ENCODE data around the gene MEGF6. TPM values are rescaled to one million over a fixed set of nuclear protein-coding genes. Genes with fewer than 3 reads are reported as not detected.

Gene MEGF6
- total and polyA plus RNA-seq, 2 donors (not counting 1 experiment from before 2014, with no cell fraction given), result 43.2 to 77.3 TPM

DNA sequence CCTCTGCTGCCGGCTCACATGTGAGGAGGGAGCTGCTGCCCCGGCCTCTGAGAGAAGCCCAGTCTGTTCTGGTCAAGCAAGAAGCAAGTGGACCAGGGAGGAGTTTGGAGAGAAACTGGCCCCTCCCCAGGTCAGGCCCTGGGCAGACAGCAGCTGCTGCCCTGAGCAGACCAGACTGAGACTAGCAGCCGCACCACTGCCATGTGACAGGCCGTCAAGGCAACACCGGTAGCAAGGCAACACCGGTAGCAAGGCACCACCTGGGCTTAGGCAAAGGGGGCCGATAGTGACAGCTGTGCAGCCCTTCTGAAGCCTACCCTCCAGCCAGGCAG lies 106.5 kb downstream of the MEGF6 start:
- intact Hi-C loops (cut with micrococcal nuclease), result no loop called here
- H3K36me3 ChIP-seq (replicated peaks in 1 of 2; ENCODE audit: control extremely low read depth in 1 of 2, control insufficient read depth in 1 of 2, extremely low read depth in 1 of 2, insufficient read depth in 2 of 2, low read length in 1 of 2), result no peaks in the 10 kb centered on the region
- H3K4me1 ChIP-seq (ENCODE audit: control insufficient read depth in 2 of 2, insufficient read depth in 2 of 2, low read length in 2 of 2), result no peaks in the 10 kb centered on the region
- Mint-ChIP-seq H3K4me3 (no peak overlapping the region), H3K4me1 (no peaks in the 10 kb centered on the region), H3K27ac (no peak overlapping the region), H3K9me3 (ENCODE audit: insufficient read depth) (no peaks in the 10 kb centered on the region), H3K27me3 (no peaks in the 10 kb centered on the region)
- no peaks in the 10 kb centered on the region for H3K27me3 ChIP-seq (replicated peaks in 1 of 4; ENCODE audit: control extremely low read depth in 1 of 4, control insufficient read depth in 3 of 4, insufficient read depth in 4 of 4, low read length in 3 of 4)
- no peak for DNase-seq
- ChIA-PET POLR2A (no interaction called here), CTCF (no interaction called here)
- H2AFZ ChIP-seq (ENCODE audit: insufficient read depth, low read depth, low read length, poor library complexity, severe bottlenecking), result no peak overlapping the region
- H4K20me1 ChIP-seq (ENCODE audit: control insufficient read depth, insufficient read depth, low read length, poor library complexity, severe bottlenecking), result peaks cover 6% of the 10 kb centered on the region
- ATAC-seq (ENCODE audit: low read depth), result no peak
- no peak overlapping the region for H3K27ac ChIP-seq (ENCODE audit: low read length in 2 of 2)
- no peak overlapping the region for H3K4me2 ChIP-seq (replicated peaks; ENCODE audit: low read depth, low read length, poor library complexity, severe bottlenecking)
- no peaks in the 10 kb centered on the region for H3K79me2 ChIP-seq (ENCODE audit: control insufficient read depth, insufficient read depth, low read length)
- WGBS (ENCODE audit: insufficient coverage), result 91% methylated on average over 7 of the region's 7 CpGs
- no peak overlapping the region for H3K9ac ChIP-seq (ENCODE audit: low read length)
- no peak overlapping the region for H3K4me3 ChIP-seq (ENCODE audit: control extremely low read depth in 1 of 5, extremely low read depth in 1 of 5, insufficient read depth in 1 of 5, low read depth in 2 of 5, low read length in 4 of 5)
- TF ChIP-seq, protein P1, sequence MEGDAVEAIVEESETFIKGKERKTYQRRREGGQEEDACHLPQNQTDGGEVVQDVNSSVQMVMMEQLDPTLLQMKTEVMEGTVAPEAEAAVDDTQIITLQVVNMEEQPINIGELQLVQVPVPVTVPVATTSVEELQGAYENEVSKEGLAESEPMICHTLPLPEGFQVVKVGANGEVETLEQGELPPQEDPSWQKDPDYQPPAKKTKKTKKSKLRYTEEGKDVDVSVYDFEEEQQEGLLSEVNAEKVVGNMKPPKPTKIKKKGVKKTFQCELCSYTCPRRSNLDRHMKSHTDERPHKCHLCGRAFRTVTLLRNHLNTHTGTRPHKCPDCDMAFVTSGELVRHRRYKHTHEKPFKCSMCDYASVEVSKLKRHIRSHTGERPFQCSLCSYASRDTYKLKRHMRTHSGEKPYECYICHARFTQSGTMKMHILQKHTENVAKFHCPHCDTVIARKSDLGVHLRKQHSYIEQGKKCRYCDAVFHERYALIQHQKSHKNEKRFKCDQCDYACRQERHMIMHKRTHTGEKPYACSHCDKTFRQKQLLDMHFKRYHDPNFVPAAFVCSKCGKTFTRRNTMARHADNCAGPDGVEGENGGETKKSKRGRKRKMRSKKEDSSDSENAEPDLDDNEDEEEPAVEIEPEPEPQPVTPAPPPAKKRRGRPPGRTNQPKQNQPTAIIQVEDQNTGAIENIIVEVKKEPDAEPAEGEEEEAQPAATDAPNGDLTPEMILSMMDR (IDR thresholded peaks at IDR 0.05), result no peak
- no peak for TF ChIP-seq EZH2 (IDR thresholded peaks at IDR 0.05; ENCODE audit: borderline replicate concordance, insufficient read depth, low read depth, low read length, poor library complexity, severe bottlenecking)
- H3K9me3 ChIP-seq (ENCODE audit: control extremely low read depth in 1 of 3, control insufficient read depth in 2 of 3, insufficient read depth in 1 of 3, low read length in 2 of 3), result peaks cover 0 to 6% (median 0%) of the 10 kb centered on the region in 3 donors

DNA sequence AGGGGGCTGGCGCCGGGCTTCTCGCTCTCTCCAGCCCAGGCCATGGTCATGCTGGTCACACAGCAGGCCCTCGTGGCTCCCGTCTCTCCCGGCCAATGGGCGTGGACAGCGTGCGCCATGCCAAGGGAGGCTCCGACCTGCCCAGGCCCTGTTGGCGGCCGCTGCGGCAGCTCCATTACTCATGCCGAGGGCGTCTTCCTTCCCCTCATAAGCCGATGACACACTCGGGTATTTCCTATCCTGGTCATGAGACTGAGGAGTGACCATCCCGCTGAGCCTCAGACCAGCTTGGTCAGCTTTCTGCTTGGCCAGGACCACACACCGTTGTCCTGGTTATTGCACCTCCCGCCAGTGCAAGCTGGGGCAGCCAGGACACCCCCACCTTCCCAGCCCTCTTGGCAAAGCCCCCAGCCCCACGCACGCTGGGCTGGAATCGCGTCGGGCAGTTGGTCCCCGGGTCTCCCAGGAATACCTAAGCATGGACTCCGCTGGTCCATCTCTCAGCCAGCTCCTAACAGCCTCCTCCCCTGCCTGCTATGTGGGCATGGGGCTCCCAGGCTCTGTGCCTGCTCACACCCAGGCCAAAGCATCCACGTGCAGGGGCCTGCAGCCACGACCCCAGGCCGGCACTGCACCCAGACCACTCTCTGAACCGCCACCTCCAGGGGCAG lies 107.0 kb downstream of the MEGF6 start:
- no peak overlapping the region for H3K27ac Mint-ChIP-seq
- Histone ChIP-seq H3K27ac (ENCODE audit: low read length in 2 of 2) (no peak overlapping the region), H3K9me3 (ENCODE audit: control extremely low read depth in 1 of 3, control insufficient read depth in 2 of 3, insufficient read depth in 1 of 3, low read length in 2 of 3) (peaks cover 0 to 6% (median 0%) of the 10 kb centered on the region in 3 donors), H3K4me3 (ENCODE audit: control extremely low read depth in 1 of 5, extremely low read depth in 1 of 5, insufficient read depth in 1 of 5, low read depth in 2 of 5, low read length in 4 of 5) (no peak overlapping the region), H3K4me2 (replicated peaks; ENCODE audit: low read depth, low read length, poor library complexity, severe bottlenecking) (no peak overlapping the region), H3K4me1 (ENCODE audit: control insufficient read depth in 2 of 2, insufficient read depth in 2 of 2, low read length in 2 of 2) (no peaks in the 10 kb centered on the region), H3K27me3 (replicated peaks in 1 of 4; ENCODE audit: control extremely low read depth in 1 of 4, control insufficient read depth in 3 of 4, insufficient read depth in 4 of 4, low read length in 3 of 4) (no peaks in the 10 kb centered on the region), H4K20me1 (ENCODE audit: control insufficient read depth, insufficient read depth, low read length, poor library complexity, severe bottlenecking) (peaks cover 4% of the 10 kb centered on the region), H2AFZ (ENCODE audit: insufficient read depth, low read depth, low read length, poor library complexity, severe bottlenecking) (no peak overlapping the region), H3K36me3 (replicated peaks in 1 of 2; ENCODE audit: control extremely low read depth in 1 of 2, control insufficient read depth in 1 of 2, extremely low read depth in 1 of 2, insufficient read depth in 2 of 2, low read length in 1 of 2) (no peaks in the 10 kb centered on the region), H3K79me2 (ENCODE audit: control insufficient read depth, insufficient read depth, low read length) (no peaks in the 10 kb centered on the region), H3K9ac (ENCODE audit: low read length) (no peak overlapping the region)
- TF ChIP-seq EZH2 (IDR thresholded peaks at IDR 0.05; ENCODE audit: borderline replicate concordance, insufficient read depth, low read depth, low read length, poor library complexity, severe bottlenecking), result no peak
- TF ChIP-seq, protein P1 (IDR thresholded peaks at IDR 0.05), result no peak
- POLR2A ChIA-PET, result no interaction called here
- no peaks in the 10 kb centered on the region for H3K9me3 Mint-ChIP-seq (ENCODE audit: insufficient read depth)
- WGBS (ENCODE audit: insufficient coverage), result 89% methylated on average over 29 of the region's 31 CpGs
- intact Hi-C loops (cut with micrococcal nuclease), result no loop called here
- no peaks in the 10 kb centered on the region for H3K4me1 Mint-ChIP-seq
- H3K27me3 Mint-ChIP-seq, result no peaks in the 10 kb centered on the region
- CTCF ChIA-PET, result no interaction called here
- no peak for ATAC-seq (ENCODE audit: low read depth)
- DNase-seq, result no peak
- no peak overlapping the region for H3K4me3 Mint-ChIP-seq
